SK-MEL-5 (cell line): ENCODE results near the gene DNASE1L2. TPM values are rescaled to one million over a fixed set of nuclear protein-coding genes. Genes with fewer than 3 reads are reported as not detected.
"Not testable (repeated sequence)": the region's sequence is repeated elsewhere in the genome, so short reads cannot be mapped to it uniquely, and the experiment has no call there.

ENCODE experiments used
- DNase-seq: peaks from one replicate; pipeline ENCODE4 v3.0.0-alpha.2; 2016; ENCODE audit warnings: low read depth, low spot score
- in situ Hi-C: cut with HindIII; loops from 2 replicates; pipeline ENCODE4 v1.10.0; 2016; ENCODE audit warnings: low sequenced_read_pairs, high pct_unique_total_duplicates, low pct_unique_long_range_greater_than_20kb
- total RNA-seq: library from RNA; depleted of rRNA; stranded (reverse); fragments of >200 nt; shearing (Covaris generic); gene quantifications from 2 replicates; pipeline ENCODE4 v1.2.3, GENCODE V29; 2014

The DNASE1L2 gene
- total RNA-seq, 1 experiment from 2014 or later, result 1.0 TPM

DNA sequence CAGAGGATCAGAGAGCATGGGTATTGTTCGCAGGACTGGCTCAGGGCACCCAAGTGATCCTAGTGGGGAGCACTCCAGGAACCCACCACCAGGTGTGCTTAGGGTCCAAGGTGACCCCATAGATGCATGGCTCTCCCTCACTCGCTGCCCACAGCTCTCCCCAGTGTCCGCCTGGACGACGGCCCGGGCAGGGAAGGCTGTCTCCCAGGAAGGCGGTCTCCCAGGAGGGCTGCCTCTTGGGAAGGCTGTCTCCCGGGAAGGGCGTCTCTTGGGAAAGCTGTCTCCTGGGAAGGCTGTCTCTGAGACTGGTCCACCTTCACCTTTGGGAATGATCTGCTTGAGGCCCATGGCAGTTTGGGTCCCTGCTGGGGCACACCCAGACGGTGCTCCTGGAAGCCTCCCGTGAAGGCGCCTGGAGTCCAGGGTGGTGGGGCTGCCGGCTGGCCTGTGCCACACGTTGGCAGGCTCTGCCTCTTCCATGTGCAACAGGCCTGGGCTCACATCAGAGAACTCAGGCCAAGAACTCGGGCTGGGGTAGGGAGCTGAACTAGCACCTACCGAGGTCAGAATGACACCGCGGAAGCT, 10.1 kb downstream of the DNASE1L2 start:
- in situ Hi-C loops, result no loop called here

DNA sequence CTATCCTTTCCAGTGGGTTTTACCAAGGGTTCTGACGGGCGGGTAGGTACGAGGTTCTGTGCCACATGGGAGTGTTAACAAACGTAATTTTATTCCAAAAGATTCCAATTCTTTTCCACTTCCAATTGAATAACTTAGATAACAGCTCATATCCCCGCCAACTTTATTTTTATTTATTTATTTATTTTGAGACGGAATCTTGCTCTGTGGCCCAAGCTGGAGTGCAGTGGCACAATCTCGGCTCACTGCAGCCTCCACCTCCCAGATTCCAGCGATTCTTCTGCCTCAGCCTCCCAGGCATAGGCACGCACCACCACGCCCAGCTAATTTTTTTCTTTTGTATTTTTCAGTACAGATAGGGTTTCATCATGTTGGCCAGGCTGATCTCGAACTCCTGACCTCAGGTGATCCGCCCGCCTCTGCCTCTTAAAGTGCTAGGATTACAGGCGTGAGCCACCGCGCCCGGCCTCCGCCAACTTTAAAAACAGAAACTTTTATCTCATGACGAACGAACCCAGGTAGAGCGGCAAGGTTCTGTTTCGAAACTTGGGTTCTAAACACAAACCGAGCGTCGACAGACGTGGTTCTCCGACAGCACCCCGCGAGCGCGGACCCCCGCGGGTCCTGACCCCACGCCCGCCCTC, 14.5 kb downstream of the DNASE1L2 start:
- peak; percentile 13 for DNase-seq
- in situ Hi-C loops, result no loop called here

More for the DNA sequence above, 10.1 kb downstream of the DNASE1L2 start:
- DNase-seq, result no peak

DNA sequence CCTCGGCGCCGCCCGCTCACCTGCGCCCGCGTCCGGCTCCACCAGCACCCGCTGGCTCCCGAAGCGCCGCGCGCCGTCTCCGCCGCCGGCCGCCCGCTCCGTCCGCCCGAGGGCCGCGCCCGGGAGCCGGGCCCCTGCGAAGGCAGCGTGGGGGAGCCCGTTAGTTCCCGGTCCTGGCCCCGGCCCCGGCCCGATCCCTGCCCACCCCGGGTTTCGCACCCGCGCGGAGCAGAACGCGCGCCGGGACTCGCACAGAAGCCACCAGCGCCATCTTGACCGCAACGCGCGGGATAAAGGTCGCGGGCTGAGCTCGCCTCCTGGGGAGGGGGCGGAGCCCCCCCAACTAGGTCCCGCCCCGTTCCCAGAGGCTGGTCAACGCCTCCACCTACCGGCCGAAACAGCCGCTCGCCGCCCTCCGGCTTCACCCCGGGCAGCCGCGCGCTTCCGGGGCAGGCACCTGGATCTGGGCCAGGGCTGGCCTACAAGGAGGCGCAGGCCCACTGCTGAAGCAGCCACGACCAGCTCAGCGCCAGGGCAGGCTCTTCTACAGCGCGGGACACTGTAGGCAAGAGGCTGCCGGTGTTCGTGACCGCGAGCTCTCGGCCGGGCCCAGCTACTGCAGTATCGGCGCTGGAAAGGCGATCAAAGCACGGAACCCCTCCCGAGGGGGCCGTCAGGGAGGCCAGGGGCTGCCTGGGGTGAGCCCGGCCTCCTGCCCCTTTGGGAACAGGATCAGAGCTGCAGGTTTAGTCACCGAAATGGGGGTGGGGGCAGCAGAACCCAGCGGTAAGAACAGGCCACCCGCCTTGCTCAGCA, 15.3 kb downstream of the DNASE1L2 start, which contains the start of gene ECI1:
Gene ECI1 (minus strand): TSS at position 292 of the 816 bp plus-strand sequence. CDS start 21 bp downstream, at position 271.
- DNase-seq, result peak; percentile 88
- in situ Hi-C loops, result no loop called here

DNA sequence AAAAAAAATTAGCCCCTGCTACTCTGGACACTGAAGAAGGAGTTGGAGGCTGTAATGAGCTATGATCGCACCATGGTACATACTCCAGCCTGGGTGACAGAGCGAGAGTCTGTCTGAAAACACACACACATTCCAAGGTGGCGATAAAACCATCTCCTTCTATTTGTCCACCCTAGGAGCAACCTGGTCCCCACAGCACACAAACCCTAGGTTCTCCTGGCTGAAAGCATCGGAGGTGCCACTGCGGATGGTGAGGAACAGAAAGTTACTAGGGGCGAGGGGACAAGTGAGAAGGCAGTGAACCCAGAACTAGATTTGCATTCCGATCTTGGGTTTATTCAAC, 16.5 kb downstream of the DNASE1L2 start:
- in situ Hi-C loops, result no loop called here
- no peak for DNase-seq

DNA sequence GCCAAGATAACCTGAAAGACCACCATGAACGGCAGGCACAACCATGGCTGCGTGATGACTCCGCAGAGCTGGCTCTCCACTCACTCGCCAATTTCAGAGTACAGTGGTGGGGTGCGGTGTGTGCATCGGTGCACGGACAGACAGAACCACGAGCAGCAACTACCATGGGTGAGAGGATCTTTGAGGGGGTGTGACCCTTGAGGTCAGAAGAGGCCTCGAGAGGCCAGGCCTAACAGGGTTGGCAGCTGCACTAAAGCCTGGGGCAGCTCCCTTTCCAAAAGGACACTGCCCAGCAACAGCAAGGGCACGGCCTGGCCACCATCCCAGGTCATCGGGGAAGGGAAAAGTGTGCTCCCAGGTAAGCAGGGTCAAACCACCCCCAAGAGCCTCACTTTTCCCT, 17.0 kb downstream of the DNASE1L2 start:
- DNase-seq, result no peak
- in situ Hi-C loops, result no loop called here

DNA sequence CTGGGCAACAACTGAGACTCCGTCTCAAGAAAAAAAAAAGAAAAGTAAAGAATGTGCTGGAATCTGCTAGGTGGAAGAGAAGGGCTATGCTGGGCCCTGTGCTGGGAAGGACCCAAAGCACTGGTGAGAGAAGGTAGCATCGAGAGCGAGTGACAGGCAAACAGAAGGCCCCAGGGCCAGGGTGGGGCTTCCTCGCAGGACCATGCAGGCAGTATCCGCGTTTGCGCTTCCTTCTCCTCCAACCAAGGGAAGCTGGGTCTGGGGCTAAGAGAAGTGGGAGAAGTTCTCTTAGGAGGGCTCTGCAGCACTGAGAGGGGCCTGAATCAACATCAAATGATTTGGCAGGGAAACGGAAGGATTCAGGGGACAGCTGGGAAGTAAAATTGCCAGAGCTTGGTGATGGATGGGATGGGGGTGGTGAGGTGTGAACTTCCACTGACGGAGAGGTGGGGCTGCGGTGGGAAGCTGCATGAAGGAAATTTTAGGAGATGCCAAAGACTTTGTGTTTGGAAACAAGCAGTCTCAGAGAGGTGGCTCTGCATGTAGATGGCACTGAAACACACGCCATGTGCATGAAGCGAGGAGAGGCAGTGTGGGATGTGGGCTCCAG, 20.4 kb downstream of the DNASE1L2 start:
- in situ Hi-C loops, result no loop called here

DNA sequence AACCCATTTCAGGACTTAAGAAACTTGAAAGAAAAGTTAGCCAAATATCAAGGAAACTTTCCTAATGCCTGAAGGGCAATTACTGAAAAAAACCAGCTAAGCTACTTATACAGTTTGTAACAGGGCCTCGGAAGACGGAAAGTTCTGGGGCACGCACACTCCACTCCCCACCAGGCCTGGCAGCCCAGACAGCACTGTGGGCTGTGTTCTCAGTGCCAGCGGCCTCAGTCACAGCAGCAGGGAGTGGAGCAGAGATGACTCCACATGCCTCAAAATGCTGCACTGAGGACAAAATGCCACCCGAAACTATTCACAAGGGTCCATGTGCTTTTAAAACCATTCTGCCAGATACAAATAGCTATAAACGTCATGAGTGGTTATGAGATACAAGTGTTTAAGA, 21.5 kb downstream of the DNASE1L2 start:
- in situ Hi-C loops, result no loop called here
- no peak for DNase-seq

More for the DNA sequence above, 20.4 kb downstream of the DNASE1L2 start:
- DNase-seq, result no peak

DNA sequence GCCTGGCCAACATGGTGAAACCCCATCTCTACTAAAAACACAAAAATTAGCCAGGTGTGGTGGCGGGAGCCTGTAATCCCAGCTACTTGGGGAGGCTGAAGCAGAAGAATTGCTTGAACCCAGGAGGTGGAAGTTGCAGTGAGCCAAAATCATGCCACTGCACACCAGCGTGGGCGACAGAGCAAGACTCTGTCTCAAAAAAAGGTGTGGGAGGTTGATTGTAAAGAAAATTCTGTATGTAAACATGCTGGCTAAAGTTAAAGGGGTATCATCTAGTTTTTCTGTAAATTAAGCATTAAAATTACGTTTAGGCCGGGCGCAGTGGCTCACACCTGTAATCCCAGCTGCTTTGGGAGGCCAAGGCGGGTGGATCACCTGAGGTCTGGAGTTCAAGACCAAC, 22.3 kb downstream of the DNASE1L2 start:
- DNase-seq, in situ Hi-C loops: not testable (repeated sequence)

DNA sequence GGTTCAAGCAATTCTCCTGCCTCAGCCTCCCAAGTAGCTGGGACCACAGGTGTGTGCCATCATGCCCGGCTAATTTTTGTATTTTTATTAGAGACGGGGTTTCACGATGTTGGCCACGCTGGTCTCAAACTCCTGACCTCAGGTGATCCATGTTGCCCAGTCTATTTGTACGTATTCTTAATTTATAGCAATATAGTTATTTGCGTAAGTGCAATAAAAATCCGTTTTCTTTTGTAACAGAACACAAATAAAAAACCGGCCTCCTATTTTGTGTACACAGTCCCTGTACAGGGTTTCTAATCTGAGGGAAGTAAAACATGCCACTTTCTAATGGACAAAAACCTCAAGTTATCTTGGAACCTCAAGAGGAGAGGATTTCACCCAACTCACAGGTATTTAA, 24.0 kb downstream of the DNASE1L2 start:
- in situ Hi-C loops, result no loop called here
- DNase-seq, result no peak

DNA sequence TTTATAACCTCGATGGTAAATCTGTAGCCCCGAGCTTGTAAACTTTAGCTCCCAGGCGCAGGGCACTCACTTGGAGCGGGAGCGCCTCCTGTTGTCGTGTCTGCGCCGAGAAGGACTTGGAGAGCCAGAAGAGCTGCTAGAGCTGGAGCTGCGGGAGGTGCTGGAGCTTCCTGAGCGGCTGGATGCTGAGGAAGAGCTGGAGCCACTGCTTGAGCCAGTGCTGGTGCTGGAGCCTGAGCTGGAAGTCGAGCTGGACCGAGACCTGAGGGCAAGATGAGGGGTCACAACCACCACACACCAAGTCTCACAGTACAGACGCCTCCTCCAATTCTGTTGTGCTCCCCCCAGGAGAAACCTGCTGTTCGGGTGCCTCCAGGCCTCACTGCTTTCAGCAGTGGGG, 26.8 kb downstream of the DNASE1L2 start:
- in situ Hi-C loops, DNase-seq: not testable (repeated sequence)

DNA sequence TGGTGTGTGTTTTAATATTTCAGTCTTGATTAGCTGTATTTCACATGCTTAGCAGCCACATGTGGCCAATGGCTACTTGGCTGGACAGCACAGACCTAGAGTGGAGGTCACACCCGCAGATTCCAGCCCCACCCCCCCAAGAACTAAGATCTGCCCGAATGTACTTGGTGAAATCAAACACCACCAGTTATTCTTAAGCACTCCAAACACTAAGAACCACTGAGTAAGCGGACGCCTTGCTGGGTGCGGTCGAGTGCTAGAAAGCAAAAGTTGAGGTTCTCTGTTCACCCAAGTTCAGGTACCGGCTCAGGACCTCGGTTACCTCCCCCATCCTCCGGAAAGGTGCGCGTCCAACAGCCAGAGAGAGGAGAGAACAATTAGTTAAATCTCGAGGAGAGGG, 30.6 kb downstream of the DNASE1L2 start:
- in situ Hi-C loops, DNase-seq: not testable (repeated sequence)

DNA sequence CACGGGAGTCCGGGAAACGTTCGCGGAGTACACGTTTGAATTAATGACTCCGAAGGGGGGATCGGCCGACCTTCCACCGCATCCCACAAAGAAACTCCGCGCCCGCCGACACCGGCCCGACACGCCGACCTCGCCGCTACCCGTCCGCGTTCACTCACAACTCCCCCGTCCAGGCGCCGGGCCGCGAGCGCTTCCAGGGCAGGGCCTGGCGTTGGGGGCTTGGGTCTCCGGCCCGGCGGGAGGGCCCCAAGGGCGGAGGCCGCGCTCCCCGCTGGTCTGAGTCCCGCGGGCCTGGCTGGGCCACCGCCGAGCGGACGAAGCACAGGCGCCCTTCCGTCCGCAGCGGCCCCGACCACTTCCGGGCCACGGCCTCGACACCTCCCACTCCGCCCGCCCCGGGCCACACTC, 31.3 kb downstream of the DNASE1L2 start:
- in situ Hi-C loops, DNase-seq: not testable (repeated sequence)

DNA sequence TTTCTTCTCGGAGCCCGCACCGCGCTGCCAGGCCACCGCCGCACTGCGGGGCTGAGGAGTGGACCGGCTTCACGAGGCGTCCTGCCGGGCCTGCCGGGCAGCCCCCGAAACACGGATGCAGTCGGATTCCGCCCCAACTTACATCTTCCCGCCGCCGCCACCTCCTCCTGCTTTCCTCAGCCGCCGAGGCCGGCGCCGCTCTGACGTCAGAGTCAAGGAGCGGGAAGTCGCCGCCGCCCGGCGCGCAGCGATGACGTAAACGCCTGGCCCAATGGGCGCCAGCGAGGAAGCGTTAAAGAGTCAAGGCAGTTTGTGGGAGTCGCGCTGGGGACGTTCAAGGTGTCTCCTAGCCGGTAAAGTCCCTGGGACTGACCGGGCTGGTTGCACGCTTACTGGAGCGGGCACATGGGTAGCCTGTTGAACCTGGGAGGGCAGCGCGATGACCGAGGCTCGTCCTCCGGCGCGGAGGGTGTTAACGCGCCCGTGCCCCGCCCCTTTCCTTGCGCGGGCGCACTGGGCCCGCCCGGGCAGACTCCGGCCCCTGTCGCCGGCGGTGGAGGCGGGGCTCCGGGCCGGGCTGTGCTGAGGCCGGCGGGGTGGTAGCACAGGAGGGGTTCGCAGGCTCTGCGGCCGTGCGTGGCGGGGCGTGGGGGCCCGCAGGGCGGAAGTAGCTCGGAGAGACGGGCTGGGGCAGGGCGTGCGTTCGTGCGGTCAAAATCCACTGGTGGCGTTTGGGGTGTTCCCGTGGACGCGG, 31.8 kb downstream of the DNASE1L2 start, which contains the start of gene RNPS1:
Gene RNPS1 (minus strand): TSS at position 214 of the 754 bp plus-strand sequence. CDS start 3,483 bp downstream, outside the sequence.
- in situ Hi-C loops, result no loop called here
- peak; percentile 90 for DNase-seq

DNA sequence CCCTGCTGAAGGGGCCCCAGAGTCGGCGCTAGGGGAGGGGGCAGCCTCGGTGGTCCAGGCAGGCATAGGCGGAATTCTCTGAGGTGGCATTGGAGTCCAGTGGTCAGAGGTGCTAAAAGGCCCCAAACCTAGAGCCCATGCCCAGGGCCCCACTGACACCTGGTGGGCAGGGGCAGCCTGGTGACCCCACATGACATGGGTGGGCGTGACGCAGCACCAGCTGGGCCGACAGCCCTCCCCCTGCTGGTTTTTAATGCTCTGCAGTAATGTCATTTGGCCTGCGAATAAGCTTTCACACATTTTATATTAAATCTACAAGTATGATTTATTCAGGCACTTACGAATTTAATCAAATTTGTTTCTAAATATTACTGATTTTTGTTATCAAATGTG, 33.8 kb downstream of the DNASE1L2 start:
- DNase-seq, result no peak
- in situ Hi-C loops, result no loop called here

DNA sequence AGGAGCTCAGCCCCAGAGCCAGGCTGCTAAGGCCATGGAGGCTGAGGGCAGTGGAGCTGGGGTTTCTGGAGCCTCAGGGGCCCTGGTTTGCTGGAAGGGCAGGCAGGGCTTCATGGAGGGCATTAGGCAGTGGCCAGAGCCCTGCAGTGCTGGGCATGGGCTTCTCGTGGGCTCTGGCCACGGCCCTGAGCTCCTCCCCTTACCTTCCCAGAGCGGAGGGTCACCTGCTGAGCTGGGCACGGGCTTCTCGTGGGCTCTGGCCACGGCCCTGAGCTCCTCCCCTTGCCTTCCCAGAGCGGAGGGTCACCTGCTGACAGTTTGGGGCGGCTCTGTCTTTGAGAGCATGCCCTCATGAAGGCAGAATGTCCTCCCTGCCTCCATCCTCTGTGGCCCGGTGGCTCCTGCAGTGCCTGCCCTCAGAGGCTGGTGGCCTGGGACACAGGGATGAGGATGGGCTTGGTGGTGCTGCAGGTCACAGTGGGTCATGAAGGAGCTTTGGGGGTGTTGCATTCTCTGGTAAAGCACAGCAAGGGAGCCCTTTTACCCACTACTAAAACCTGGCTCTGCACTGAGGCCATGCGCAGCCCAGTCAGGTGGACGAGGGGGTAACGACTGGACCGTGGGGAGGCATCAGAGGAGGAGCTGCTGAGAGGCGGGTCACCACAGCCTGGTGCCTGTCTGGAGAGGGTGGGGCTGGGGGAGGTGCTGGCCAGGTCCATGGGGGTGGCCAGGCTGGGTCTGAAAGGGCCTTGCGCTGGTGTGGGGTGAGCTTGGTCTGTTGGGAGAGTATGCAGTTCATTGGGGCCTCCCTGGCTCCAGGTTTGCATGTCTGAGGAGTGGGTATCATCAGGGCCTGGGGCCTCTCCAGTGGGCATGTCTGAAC, 34.6 kb downstream of the DNASE1L2 start:
- DNase-seq, result no peak
- in situ Hi-C loops, result no loop called here

DNA sequence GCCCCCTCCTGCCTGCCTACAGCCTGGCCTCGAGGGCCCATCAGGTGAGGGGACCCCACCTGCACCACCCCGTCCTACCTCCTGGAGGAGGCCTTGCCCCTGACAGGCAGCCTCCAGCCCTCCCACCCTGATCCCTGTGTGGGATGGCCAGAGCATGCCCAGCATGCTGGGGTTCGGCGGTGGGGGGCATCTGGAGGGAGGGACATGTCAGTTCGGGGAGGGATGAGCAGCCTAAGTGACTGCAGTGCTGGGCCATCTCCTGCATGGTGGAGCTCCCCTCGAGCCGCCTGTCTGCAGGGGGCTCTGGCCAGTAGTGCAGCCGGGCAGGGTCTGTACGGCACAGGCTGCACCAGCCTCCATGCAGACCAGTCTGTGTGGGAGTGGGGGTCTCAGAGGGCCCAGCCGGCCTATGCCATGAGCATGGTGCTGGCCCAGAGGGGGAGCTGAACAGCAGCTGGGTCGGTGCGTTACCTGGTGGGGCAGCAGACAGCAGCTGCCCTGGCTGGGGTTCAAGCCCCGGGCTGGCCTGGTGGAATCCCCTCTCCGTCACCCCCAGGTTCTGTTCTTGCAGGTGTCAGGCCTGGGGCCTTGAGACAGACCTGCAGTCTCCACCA, 35.7 kb downstream of the DNASE1L2 start:
- in situ Hi-C loops, result no loop called here
- no peak for DNase-seq
